Measurements from ENCODE around the gene CACNB4. TPM values are rescaled to one million over a fixed set of nuclear protein-coding genes. Genes with fewer than 3 reads are reported as not detected.

Gene CACNB4
- polyA plus RNA-seq, 1 experiment, result 0.12 TPM

- CTCF ChIA-PET, result interaction anchor here (1.0 kb wide), 1 partner anchor 62 kb away, joined by 3 read pairs; no protein-coding TSS in a partner anchor
- TF ChIP-seq CTCF (IDR thresholded peaks at IDR 0.05; ENCODE audit: insufficient read depth, low read depth, low read length), result no peak
- Histone ChIP-seq H3K36me3 (ENCODE audit: control insufficient read depth, insufficient read depth, low read length) (no peaks in the 10 kb centered on the region), H3K4me3 (ENCODE audit: low read depth, low read length) (no peak overlapping the region), H3K27me3 (ENCODE audit: control insufficient read depth, insufficient read depth, low read length) (peaks cover 6% of the 10 kb centered on the region)
- POLR2A ChIA-PET, result no interaction called here
- no peak for DNase-seq (ENCODE audit: low read depth)
These were observed 10.8 kb downstream of the CACNB4 start for GRCh38 chr2:152088006-152088405.

- ChIA-PET POLR2A (no interaction called here), CTCF (interaction anchor here (1.1 kb wide), 1 partner anchor 60 kb away, joined by 4 read pairs; no protein-coding TSS in a partner anchor)
- Histone ChIP-seq H3K27me3 (ENCODE audit: control insufficient read depth, insufficient read depth, low read length) (peaks cover 3% of the 10 kb centered on the region), H3K4me3 (ENCODE audit: low read depth, low read length) (no peak overlapping the region), H3K36me3 (ENCODE audit: control insufficient read depth, insufficient read depth, low read length) (no peaks in the 10 kb centered on the region)
- DNase-seq (ENCODE audit: low read depth), result no peak
- no peak for TF ChIP-seq CTCF (IDR thresholded peaks at IDR 0.05; ENCODE audit: insufficient read depth, low read depth, low read length)
These were observed 12.6 kb downstream of the CACNB4 start for GRCh38 chr2:152086231-152086630.

GRCh38 chr2:152084076-152084475 lies 14.8 kb downstream of the CACNB4 start:
- H3K27me3 ChIP-seq (ENCODE audit: control insufficient read depth, insufficient read depth, low read length), result peaks cover 3% of the 10 kb centered on the region
- H3K36me3 ChIP-seq (ENCODE audit: control insufficient read depth, insufficient read depth, low read length), result no peaks in the 10 kb centered on the region
- ChIA-PET POLR2A (no interaction called here), CTCF (interaction anchor here (0.6 kb wide), 2 partner anchors 71 to 765 kb away, joined by 3 read pairs; no protein-coding TSS in a partner anchor)
- no peak overlapping the region for H3K4me3 ChIP-seq (ENCODE audit: low read depth, low read length)
- no peak for DNase-seq (ENCODE audit: low read depth)
- TF ChIP-seq CTCF (IDR thresholded peaks at IDR 0.05; ENCODE audit: insufficient read depth, low read depth, low read length), result no peak

GRCh38 chr2:152083202-152083875 lies 15.5 kb downstream of the CACNB4 start:
- Histone ChIP-seq H3K27me3 (ENCODE audit: control insufficient read depth, insufficient read depth, low read length) (peaks cover 5% of the 10 kb centered on the region), H3K36me3 (ENCODE audit: control insufficient read depth, insufficient read depth, low read length) (no peaks in the 10 kb centered on the region), H3K4me3 (ENCODE audit: low read depth, low read length) (no peak overlapping the region)
- POLR2A ChIA-PET, result no interaction called here
- DNase-seq (ENCODE audit: low read depth), result no peak
- no peak for TF ChIP-seq CTCF (IDR thresholded peaks at IDR 0.05; ENCODE audit: insufficient read depth, low read depth, low read length)
- CTCF ChIA-PET, result no interaction called here

- Histone ChIP-seq H3K4me3 (ENCODE audit: low read depth, low read length) (no peak overlapping the region), H3K36me3 (ENCODE audit: control insufficient read depth, insufficient read depth, low read length) (no peaks in the 10 kb centered on the region), H3K27me3 (ENCODE audit: control insufficient read depth, insufficient read depth, low read length) (peaks cover 1% of the 10 kb centered on the region)
- ChIA-PET CTCF (no interaction called here), POLR2A (no interaction called here)
- no peak for TF ChIP-seq CTCF (IDR thresholded peaks at IDR 0.05; ENCODE audit: insufficient read depth, low read depth, low read length)
- DNase-seq (ENCODE audit: low read depth), result no peak
These were observed 20.2 kb downstream of the CACNB4 start for GRCh38 chr2:152078662-152079061.

All from BJ (cell line).